Caki2 (cell line): Measurements from ENCODE around the gene MOGAT2. TPM values are rescaled to one million over a fixed set of nuclear protein-coding genes. Genes with fewer than 3 reads are reported as not detected.
A peak's percentile ranks its signal among the peaks of the same experiment; 100 is the strongest.

Experiments
- DNase-seq: peaks from one replicate; pipeline ENCODE4 v3.0.0-alpha.2; 2015; ENCODE audit warnings: low read depth
- in situ Hi-C: cut with HindIII; loops from 2 replicates; pipeline ENCODE4 v1.10.0; 2016; ENCODE audit warnings: low sequenced_read_pairs, low pct_unique_long_range_greater_than_20kb, mixed read lengths
- total RNA-seq: library from RNA; depleted of rRNA; stranded (reverse); fragments of >200 nt; shearing (Covaris generic); gene quantifications from 2 replicates; pipeline ENCODE4 v1.2.3, GENCODE V29; 2014; ENCODE audit warnings: low replicate concordance; rRNA removed

Gene MOGAT2
- total RNA-seq, 1 experiment from 2014 or later, result not detected

DNA sequence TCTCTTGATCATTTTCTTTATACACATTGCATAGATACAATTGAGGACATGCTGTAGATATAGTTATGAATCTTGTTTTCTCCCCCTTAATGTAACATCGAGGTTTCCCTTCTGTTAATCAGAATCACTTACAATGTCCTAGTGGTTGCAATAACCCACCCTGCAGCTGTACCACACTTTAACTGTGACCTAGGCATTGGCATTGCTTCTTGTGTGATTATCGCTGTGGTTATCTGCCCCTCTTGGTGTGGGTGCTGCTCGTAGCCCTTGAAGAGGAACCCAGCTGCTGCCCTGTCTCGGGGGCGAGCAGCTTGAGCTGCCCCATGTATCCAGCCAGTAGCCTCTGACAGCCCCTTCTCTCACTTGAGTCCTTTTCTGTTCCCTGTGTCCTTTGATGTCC lies 52.5 kb downstream of the MOGAT2 start:
- DNase-seq, result no peak
- in situ Hi-C loops, result no loop called here

DNA sequence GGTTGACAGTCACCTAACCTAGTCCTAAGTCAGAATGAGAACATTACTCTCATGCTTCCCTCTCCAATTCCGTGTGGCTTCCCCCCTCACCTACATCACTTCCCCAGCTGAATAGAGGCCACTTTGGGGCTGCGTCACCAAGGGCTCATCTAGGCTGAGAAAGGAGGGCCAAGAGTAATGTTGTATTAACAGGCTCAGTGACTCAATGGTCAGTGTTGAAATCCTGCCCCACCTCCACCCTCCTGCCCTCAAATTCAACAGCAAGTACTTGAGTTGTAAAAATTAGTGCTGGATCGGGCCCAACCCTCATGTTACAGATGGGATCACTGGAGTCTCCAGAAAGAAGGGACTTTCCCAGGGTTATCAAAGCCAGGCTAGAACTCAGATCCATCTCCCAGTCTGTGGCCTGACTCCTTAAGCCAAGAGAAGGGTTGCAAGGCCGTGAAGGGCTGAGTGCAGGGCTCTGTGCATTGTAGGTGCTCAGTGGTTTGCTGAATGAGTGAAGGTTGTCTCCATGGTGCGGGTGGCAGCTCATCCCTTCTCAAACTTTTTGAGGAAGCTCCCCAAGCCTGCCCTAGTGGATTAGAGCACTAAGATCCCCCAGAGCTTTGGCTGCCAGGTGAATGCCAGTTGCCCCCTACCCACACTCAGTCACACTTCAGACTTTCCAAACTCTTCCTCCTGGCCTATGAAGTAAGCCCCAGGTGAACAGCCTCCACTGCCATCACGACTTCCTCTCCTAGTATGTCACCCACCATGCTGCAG lies 54.2 kb downstream of the MOGAT2 start:
- in situ Hi-C loops, result no loop called here
- peak; percentile 2 for DNase-seq

DNA sequence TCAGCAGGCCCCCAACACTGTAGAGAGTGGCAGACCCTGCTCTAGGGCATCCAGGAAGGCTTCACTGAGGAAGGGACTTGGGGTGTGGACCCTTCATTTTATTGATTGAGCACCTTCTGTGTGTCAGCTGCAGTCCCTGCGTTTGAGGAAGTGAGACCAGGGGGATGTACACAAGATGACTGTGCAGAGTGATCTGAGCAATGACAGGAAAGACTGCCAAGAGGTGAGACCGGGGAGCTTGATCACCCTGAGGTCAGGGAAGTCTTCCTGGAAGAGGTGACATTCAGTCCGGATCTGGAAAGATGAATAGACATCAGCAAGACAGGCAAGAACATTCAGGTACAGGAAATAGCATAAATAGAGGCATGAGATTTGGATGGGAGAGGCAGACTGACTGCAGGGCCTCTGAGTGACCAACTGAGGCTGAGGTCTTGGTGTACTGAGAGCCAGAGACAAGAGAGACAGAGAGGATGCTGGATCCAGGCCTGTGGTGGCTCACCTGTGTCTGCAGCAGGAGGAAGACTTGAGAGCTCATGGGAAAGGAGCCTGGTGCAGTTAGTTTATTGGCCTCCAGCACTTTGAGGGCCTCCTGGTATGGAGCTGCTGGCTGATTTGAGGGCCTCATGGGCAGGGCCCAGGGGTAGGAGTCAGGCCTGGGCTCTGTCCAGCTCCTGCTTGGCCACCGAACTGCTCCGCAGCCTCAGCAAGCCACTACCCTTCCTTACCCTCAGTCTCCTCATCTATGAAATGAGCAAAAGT lies 56.1 kb downstream of the MOGAT2 start:
- in situ Hi-C loops, result no loop called here

DNA sequence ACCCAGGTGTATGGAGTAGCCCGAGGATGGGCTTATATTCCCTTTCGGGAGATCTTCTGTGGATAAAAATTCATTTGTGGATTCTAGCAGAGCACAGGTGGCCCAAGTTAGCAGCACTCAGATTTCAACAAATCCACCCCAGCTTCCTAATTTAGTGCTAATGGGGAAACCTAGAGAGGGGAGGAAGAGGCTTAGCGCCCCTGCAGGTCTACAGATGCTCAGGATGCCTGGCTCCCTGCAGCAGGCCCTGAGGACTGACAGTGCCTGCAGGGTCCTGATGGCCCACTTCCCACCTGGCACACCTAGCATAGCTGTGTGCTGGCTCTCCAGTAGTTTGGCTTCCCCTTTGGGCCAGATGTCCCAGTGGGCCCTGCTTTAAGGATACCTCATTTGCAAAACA lies 57.4 kb downstream of the MOGAT2 start:
- in situ Hi-C loops, result no loop called here
- DNase-seq, result no peak

More for the DNA sequence above, 56.1 kb downstream of the MOGAT2 start:
- no peak for DNase-seq

DNA sequence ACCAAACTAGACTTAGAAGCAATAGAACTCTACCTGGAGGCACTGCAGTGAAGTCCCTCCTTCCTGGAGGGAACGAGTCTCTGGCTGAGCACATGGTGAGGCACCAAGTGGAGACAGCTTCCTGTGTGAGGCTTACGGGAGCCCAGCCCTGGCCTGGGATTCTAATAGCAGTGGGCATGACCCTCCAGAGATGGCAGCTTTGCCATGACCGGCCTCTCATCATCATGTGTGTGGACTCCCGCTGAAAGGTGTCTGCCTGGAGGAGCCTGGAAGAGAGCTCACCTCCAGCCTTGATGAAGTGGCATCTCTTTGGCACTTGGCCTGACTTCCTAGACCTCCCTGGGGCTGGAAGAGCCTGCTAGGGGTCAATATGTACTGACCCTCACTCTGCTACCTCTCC lies 58.9 kb downstream of the MOGAT2 start:
- in situ Hi-C loops, result no loop called here
- DNase-seq, result no peak

DNA sequence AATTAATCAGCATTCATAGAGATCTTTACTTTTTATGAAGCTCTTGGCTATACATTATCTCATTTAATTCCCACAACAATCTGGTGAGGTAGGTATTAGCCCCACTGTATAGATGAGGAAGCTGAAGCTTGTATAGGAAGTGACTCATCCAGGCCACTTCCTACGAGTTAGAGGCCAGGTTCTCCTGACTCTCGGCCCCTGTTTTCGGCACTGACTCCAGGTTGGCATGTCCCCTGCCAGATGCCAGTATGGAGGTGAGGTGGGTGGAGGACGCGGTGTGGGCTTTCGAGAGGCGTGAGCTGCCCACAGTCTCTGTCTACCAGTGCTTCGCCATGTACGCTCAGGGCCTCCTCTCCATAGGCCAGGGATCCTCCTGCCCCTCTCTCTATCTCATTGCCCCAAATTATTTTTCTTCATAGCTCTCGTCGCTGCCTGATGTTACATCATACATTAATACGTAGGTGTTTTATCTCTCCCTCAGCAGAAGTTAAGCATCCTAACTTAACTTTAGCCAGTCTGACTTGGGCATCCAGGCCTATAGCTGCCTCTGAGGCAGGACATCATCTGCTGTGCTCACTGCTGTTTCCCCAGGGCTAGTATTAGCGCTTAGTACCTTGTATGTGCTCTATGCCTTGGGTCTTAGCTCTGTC lies 59.9 kb downstream of the MOGAT2 start:
- in situ Hi-C loops, result no loop called here
- no peak for DNase-seq

DNA sequence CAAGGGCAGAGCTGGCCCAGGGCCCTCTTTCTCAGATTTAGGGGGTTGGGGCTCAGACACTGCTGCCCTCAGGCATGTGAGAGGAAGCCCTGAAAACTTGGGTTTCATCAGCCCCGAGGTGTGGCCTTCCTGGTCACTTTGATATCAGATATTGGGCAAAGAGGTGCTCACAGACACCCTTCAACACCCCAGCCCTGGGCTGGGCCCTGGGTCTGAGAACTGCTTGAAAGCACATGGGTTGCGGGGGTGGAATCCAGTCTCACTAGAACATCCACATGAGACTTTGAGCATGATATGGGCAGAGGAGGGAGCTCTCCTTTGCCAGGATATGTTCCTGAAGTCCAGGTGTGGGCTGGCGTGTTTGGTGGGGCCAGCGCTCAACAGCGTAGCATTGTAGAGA lies 61.3 kb downstream of the MOGAT2 start:
- in situ Hi-C loops, result no loop called here
- DNase-seq, result no peak

DNA sequence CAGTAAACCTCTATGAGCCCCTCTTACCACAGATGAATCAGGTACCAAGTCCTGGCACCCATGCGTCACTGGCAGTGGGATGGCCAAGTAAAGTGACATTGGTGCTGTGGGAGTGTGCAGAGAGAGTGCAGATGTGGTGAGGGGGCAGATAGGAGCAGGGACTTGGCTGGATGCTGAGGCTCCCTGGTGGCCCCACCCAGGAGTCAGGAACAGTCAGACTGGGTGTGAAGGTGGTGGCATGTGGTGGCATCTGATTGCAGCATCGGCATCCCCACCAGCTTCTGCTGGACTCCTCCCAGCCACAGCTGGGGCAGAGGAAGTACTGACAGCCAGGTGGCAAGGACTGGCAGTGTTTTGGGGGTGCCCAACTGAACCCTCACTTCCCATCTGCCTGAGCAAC lies 62.3 kb downstream of the MOGAT2 start:
- DNase-seq, result no peak
- in situ Hi-C loops, result no loop called here

DNA sequence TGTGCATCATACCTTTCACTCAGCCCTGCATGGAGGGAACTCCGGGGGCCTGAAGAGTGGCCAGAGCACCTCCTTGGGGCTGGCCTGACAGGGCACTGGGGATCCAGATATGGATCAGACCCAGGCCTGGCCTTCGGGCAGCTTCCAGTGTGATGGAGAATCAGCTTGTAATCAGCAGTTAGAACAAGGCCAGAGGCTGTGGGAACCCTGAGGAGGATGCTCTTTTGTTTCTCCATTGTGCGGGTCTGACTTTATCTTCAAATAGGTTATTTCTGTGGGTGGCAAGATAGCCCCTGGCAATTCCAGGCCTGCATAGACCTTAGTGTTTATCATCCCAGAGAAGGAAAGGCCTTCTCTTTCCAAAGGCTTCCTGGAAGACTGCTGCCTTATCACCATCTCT lies 63.2 kb downstream of the MOGAT2 start:
- in situ Hi-C loops, result no loop called here

DNA sequence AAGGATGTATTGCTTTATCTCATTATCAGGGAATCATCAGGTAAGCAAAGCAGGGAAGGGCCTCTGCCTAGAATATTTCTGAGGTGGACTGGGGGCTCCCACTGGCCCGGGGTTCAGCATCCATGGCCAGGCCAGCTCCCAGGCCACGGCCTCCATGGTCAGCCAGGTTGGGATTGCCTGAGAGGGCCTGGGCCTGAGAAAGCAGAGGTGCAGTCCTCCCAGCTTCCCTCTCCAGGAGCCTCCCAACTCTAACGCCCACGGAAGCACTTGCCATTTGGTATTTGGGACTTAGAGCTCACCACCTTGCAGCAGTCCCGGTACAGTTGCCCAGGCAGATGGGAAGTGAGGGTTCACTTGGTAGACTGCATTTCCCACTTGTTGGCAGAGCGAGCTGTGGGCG lies 63.7 kb downstream of the MOGAT2 start:
- in situ Hi-C loops, result no loop called here

More for the DNA sequence above, 63.2 kb downstream of the MOGAT2 start:
- DNase-seq, result no peak

DNA sequence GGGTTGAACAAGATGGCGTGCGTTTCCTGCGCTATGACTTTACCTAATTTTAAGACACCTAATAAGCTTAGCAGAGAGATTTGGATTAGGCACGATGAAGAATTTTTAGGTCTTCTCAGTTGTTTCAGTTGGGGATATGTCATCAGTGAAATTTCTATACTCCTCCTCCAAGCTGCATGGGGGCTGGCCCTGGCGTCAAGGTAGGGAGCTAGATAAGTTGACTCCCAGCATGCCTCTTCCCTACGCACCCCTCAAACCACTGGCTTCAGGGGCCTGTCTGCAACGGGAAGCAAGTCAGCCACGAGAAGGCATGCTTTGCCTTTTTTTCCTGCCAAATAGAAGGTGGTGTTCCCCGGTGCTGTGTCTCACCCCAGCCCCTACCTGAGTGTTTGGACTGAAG lies 64.2 kb downstream of the MOGAT2 start:
- in situ Hi-C loops, result no loop called here
- no peak for DNase-seq

More for the DNA sequence above, 63.7 kb downstream of the MOGAT2 start:
- DNase-seq, result no peak

Other genes starting within 250 kb of the MOGAT2 start
- 1.6 and 2.8 TPM in 2 replicates for gene GDPD5, start 191.9 kb upstream of the MOGAT2 start, total RNA-seq
- 51.3 and 72.5 TPM in 2 replicates for gene SERPINH1, start 155.6 kb upstream of the MOGAT2 start, total RNA-seq
- not detected in 2 replicates for gene MAP6, start 48.8 kb upstream of the MOGAT2 start, total RNA-seq
- gene DGAT2, start 50.9 kb downstream of the MOGAT2 start, total RNA-seq, result 0.17 and 13.2 TPM in 2 replicates
- gene UVRAG, start 97.4 kb downstream of the MOGAT2 start, total RNA-seq, result 6.9 and 9.2 TPM in 2 replicates